DND-41 (cell line): Measurements from ENCODE around the gene CHST12.

Source experiments
- EZH2 ChIP-seq: IDR thresholded peaks from 3 replicates; pipeline ENCODE4 v1.6.1; 2012; ENCODE audit warnings: borderline replicate concordance, low read depth, mild to moderate bottlenecking, moderate library complexity, low read length, inconsistent platforms; ENCODE audit not compliant: severe bottlenecking
- TF ChIP-seq, protein P1 (sequence below): IDR thresholded peaks from 2 replicates; pipeline ENCODE4 v1.5.1; 2012; ENCODE audit warnings: borderline replicate concordance, low read length, moderate library complexity, mild to moderate bottlenecking; ENCODE audit not compliant: poor library complexity, severe bottlenecking; ENCODE audit errors: extremely low read depth

DNA sequence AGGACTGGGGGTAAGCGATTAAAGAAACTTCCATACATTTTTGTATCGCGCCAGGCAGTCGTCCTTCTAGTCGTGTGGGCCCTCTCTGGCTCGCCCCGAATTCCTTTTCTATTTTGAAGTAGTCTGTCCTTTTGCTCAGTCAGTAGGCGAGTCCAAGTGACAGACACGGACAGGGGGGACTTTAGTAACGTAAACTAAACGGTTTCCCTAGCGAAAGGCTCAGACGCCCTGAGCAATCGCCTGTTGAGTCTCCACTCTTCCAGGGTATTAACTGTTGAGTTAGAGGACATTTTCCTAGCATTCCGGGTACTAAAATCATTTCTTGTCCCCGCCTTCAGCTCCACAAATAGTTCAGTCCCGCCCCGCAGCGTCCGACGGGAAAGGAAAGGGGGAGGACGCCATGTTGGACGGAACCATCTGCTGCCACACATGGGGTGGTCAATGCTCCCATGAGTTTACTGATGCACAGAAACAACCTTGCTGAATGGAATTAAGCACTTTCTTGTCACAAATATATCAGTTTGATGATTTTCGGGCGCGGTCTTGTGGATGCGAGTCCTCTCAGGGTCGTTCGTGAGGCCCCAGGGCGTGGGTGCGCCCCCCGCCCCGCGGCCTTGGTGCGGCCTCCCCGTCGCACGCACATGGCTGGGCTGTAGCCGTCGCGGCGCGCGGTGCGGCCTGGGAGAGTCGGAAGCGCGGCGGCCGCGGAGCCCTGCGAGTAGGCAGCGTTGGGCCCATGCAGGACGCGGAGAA, 49.0 kb upstream of the CHST12 start, which contains the start of gene EIF3B:
- TF ChIP-seq, protein P1, sequence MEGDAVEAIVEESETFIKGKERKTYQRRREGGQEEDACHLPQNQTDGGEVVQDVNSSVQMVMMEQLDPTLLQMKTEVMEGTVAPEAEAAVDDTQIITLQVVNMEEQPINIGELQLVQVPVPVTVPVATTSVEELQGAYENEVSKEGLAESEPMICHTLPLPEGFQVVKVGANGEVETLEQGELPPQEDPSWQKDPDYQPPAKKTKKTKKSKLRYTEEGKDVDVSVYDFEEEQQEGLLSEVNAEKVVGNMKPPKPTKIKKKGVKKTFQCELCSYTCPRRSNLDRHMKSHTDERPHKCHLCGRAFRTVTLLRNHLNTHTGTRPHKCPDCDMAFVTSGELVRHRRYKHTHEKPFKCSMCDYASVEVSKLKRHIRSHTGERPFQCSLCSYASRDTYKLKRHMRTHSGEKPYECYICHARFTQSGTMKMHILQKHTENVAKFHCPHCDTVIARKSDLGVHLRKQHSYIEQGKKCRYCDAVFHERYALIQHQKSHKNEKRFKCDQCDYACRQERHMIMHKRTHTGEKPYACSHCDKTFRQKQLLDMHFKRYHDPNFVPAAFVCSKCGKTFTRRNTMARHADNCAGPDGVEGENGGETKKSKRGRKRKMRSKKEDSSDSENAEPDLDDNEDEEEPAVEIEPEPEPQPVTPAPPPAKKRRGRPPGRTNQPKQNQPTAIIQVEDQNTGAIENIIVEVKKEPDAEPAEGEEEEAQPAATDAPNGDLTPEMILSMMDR, result no peak
- no peak for TF ChIP-seq EZH2
